ENCODE measurements around the gene PTPRA.

PTPRA gene

GRCh38 chr20:3032624-3033023, 159.3 kb downstream of the PTPRA start:
- Histone ChIP-seq H3K18ac (ENCODE audit: low read length) (no peak overlapping the region), H3K36me3 (replicated peaks in 1 of 2; ENCODE audit: control insufficient read depth in 2 of 2, insufficient read depth in 2 of 2, low read length in 2 of 2) (peaks cover 54 to 90% of the 10 kb centered on the region in 2 donors), H4K91ac (ENCODE audit: low read depth, low read length, poor library complexity) (no peak overlapping the region), H2BK5ac (ENCODE audit: low read length) (no peak overlapping the region), H2AFZ (ENCODE audit: low read length) (no peak overlapping the region), H3K4me2 (ENCODE audit: insufficient read depth, low read length, poor library complexity, severe bottlenecking) (no peak overlapping the region), H3K4ac (ENCODE audit: low read length) (no peak overlapping the region), H3K4me3 (ENCODE audit: low read length in 2 of 2) (no peak overlapping the region), H2BK12ac (ENCODE audit: low read length) (no peak overlapping the region), H2BK120ac (ENCODE audit: low read depth, low read length) (no peak overlapping the region), H3K9me3 (replicated peaks in 1 of 2; ENCODE audit: control insufficient read depth in 2 of 2, insufficient read depth in 1 of 2, low read depth in 1 of 2, low read length in 2 of 2) (peaks cover 0 to 2% of the 10 kb centered on the region in 2 donors), H3K27ac (replicated peaks; ENCODE audit: low read length) (no peak overlapping the region), H3K9ac (ENCODE audit: low read depth, low read length, poor library complexity) (no peak overlapping the region), H2BK15ac (ENCODE audit: low read length) (no peak overlapping the region), H2AK5ac (ENCODE audit: low read depth, low read length) (no peak overlapping the region), H3K27me3 (ENCODE audit: control insufficient read depth in 3 of 3, insufficient read depth in 3 of 3, low read depth in 1 of 3, low read length in 3 of 3) (no peaks in the 10 kb centered on the region), H3K79me1 (ENCODE audit: low read depth, low read length) (no peaks in the 10 kb centered on the region), H3K14ac (ENCODE audit: low read length) (no peak overlapping the region), H3K4me1 (ENCODE audit: control insufficient read depth in 2 of 2, insufficient read depth in 1 of 2, low read depth in 1 of 2, low read length in 2 of 2) (no peaks in the 10 kb centered on the region), H3K23ac (ENCODE audit: low read depth, low read length, poor library complexity) (no peak overlapping the region), H4K8ac (ENCODE audit: low read depth, low read length) (no peak overlapping the region)
- DNase-seq (ENCODE audit: low spot score): no peak
- no CpG with 5 or more reads among the region's 8 CpGs for WGBS, 2 donors (ENCODE audit: extremely low coverage in 2 of 2, insufficient read length in 2 of 2, insufficient replicate concordance in 1 of 2)

DNA sequence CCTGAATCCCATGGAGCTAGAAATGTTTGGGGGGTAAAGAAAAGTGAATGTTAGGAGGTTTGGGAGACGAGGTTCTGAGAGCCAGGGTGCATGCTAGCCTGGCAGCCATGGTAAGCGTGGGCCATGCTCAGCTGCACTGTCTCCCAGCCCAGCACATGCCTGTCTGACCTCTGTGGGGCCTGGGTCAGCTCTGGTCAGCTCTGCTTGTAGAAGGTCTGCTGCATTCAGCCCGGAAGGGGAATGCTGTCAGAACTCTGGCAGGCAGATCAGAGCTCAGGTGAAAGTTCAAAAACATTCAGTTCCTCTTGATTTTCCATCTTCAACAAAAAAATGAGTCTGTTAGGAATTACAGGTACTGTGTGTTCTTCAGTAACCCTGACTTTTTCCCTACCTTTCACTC, 164.4 kb downstream of the PTPRA start:
- H3K18ac ChIP-seq (ENCODE audit: low read length): no peak overlapping the region
- H3K9ac ChIP-seq (ENCODE audit: low read depth, low read length, poor library complexity): no peak overlapping the region
- no peak overlapping the region for H3K14ac ChIP-seq (ENCODE audit: low read length)
- no peak overlapping the region for H2BK15ac ChIP-seq (ENCODE audit: low read length)
- H2BK12ac ChIP-seq (ENCODE audit: low read length): no peak overlapping the region
- no peak overlapping the region for H4K91ac ChIP-seq (ENCODE audit: low read depth, low read length, poor library complexity)
- no peak overlapping the region for H3K4me2 ChIP-seq (ENCODE audit: insufficient read depth, low read length, poor library complexity, severe bottlenecking)
- no peak for DNase-seq (ENCODE audit: low spot score)
- peaks cover 0 to 3% of the 10 kb centered on the region in 2 donors for H3K4me1 ChIP-seq (ENCODE audit: control insufficient read depth in 2 of 2, insufficient read depth in 1 of 2, low read depth in 1 of 2, low read length in 2 of 2)
- H3K36me3 ChIP-seq (replicated peaks in 1 of 2; ENCODE audit: control insufficient read depth in 2 of 2, insufficient read depth in 2 of 2, low read length in 2 of 2): peaks cover 49 to 91% of the 10 kb centered on the region in 2 donors
- H2BK5ac ChIP-seq (ENCODE audit: low read length): no peak overlapping the region
- H4K8ac ChIP-seq (ENCODE audit: low read depth, low read length): no peak overlapping the region
- no peak overlapping the region for H2AFZ ChIP-seq (ENCODE audit: low read length)
- no peak overlapping the region for H2AK5ac ChIP-seq (ENCODE audit: low read depth, low read length)
- WGBS, 2 donors (ENCODE audit: extremely low coverage in 2 of 2, insufficient read length in 2 of 2, insufficient replicate concordance in 1 of 2): no CpG with 5 or more reads among the region's 3 CpGs
- H3K23ac ChIP-seq (ENCODE audit: low read depth, low read length, poor library complexity): no peak overlapping the region
- H3K4ac ChIP-seq (ENCODE audit: low read length): no peak overlapping the region
- H3K27ac ChIP-seq (replicated peaks; ENCODE audit: low read length): no peak overlapping the region
- no peaks in the 10 kb centered on the region for H3K27me3 ChIP-seq (ENCODE audit: control insufficient read depth in 3 of 3, insufficient read depth in 3 of 3, low read depth in 1 of 3, low read length in 3 of 3)
- no peak overlapping the region for H2BK120ac ChIP-seq (ENCODE audit: low read depth, low read length)
- no peak overlapping the region for H3K4me3 ChIP-seq (ENCODE audit: low read length in 2 of 2)
- no peaks in the 10 kb centered on the region for H3K79me1 ChIP-seq (ENCODE audit: low read depth, low read length)
- peaks cover 0 to 2% of the 10 kb centered on the region in 2 donors for H3K9me3 ChIP-seq (replicated peaks in 1 of 2; ENCODE audit: control insufficient read depth in 2 of 2, insufficient read depth in 1 of 2, low read depth in 1 of 2, low read length in 2 of 2)

DNA sequence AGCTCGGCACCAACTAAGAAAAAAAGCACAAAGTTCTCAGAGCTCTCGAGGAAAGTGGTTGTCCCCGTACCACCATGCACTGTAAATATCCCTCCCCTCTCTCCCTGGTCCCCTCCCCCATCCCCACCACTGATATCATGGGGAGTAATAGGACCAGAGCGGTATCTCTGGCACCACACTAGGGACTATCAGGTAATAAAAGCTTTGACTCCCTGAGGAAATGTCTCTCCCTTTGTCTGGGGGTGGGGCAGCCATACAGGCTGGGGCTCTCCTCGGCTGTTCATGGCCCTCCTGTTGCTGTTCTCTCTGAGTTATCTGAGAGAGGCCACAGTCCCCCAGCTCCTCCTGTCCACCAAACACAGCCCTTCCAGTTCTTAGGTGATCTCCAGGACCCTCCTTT, 165.2 kb downstream of the PTPRA start:
- Histone ChIP-seq H3K36me3 (replicated peaks in 1 of 2; ENCODE audit: control insufficient read depth in 2 of 2, insufficient read depth in 2 of 2, low read length in 2 of 2) (peaks cover 49 to 84% of the 10 kb centered on the region in 2 donors), H3K14ac (ENCODE audit: low read length) (no peak overlapping the region), H3K18ac (ENCODE audit: low read length) (no peak overlapping the region), H3K23ac (ENCODE audit: low read depth, low read length, poor library complexity) (no peak overlapping the region), H2AFZ (ENCODE audit: low read length) (no peak overlapping the region), H3K27ac (replicated peaks; ENCODE audit: low read length) (no peak overlapping the region), H2BK120ac (ENCODE audit: low read depth, low read length) (no peak overlapping the region), H2BK12ac (ENCODE audit: low read length) (no peak overlapping the region), H2AK5ac (ENCODE audit: low read depth, low read length) (no peak overlapping the region), H3K4me2 (ENCODE audit: insufficient read depth, low read length, poor library complexity, severe bottlenecking) (no peak overlapping the region), H3K4me3 (ENCODE audit: low read length in 2 of 2) (no peak overlapping the region), H3K27me3 (ENCODE audit: control insufficient read depth in 3 of 3, insufficient read depth in 3 of 3, low read depth in 1 of 3, low read length in 3 of 3) (no peaks in the 10 kb centered on the region), H3K9me3 (replicated peaks in 1 of 2; ENCODE audit: control insufficient read depth in 2 of 2, insufficient read depth in 1 of 2, low read depth in 1 of 2, low read length in 2 of 2) (peaks cover 0 to 2% of the 10 kb centered on the region in 2 donors), H4K91ac (ENCODE audit: low read depth, low read length, poor library complexity) (no peak overlapping the region), H3K4me1 (ENCODE audit: control insufficient read depth in 2 of 2, insufficient read depth in 1 of 2, low read depth in 1 of 2, low read length in 2 of 2) (peaks cover 0 to 3% of the 10 kb centered on the region in 2 donors), H2BK15ac (ENCODE audit: low read length) (no peak overlapping the region), H3K79me1 (ENCODE audit: low read depth, low read length) (no peaks in the 10 kb centered on the region), H3K4ac (ENCODE audit: low read length) (no peak overlapping the region), H4K8ac (ENCODE audit: low read depth, low read length) (no peak overlapping the region), H3K9ac (ENCODE audit: low read depth, low read length, poor library complexity) (no peak overlapping the region), H2BK5ac (ENCODE audit: low read length) (no peak overlapping the region)
- no peak for DNase-seq (ENCODE audit: low spot score)
- WGBS, 2 donors (ENCODE audit: extremely low coverage in 2 of 2, insufficient read length in 2 of 2, insufficient replicate concordance in 1 of 2): no CpG with 5 or more reads among the region's 5 CpGs

GRCh38 chr20:3039426-3039825, 166.1 kb downstream of the PTPRA start:
- no peak overlapping the region for H3K4me3 ChIP-seq (ENCODE audit: low read length in 2 of 2)
- whole genome bisulfite sequencing, 2 donors (ENCODE audit: extremely low coverage in 2 of 2, insufficient read length in 2 of 2, insufficient replicate concordance in 1 of 2): no CpG with 5 or more reads among the region's 4 CpGs

More at GRCh38 chr20:3039426-3039825, 166.1 kb downstream of the PTPRA start:
- no peak overlapping the region for H2AFZ ChIP-seq (ENCODE audit: low read length)
- H2BK5ac ChIP-seq (ENCODE audit: low read length): no peak overlapping the region
- no peak overlapping the region for H3K4me2 ChIP-seq (ENCODE audit: insufficient read depth, low read length, poor library complexity, severe bottlenecking)
- H2AK5ac ChIP-seq (ENCODE audit: low read depth, low read length): no peak overlapping the region
- H3K4me1 ChIP-seq (ENCODE audit: control insufficient read depth in 2 of 2, insufficient read depth in 1 of 2, low read depth in 1 of 2, low read length in 2 of 2): peaks cover 0 to 3% of the 10 kb centered on the region in 2 donors
- H3K27me3 ChIP-seq (ENCODE audit: control insufficient read depth in 3 of 3, insufficient read depth in 3 of 3, low read depth in 1 of 3, low read length in 3 of 3): no peaks in the 10 kb centered on the region
- no peak overlapping the region for H4K91ac ChIP-seq (ENCODE audit: low read depth, low read length, poor library complexity)
- H3K18ac ChIP-seq (ENCODE audit: low read length): no peak overlapping the region
- H3K23ac ChIP-seq (ENCODE audit: low read depth, low read length, poor library complexity): no peak overlapping the region
- H2BK12ac ChIP-seq (ENCODE audit: low read length): no peak overlapping the region
- no peak overlapping the region for H3K27ac ChIP-seq (replicated peaks; ENCODE audit: low read length)
- H3K14ac ChIP-seq (ENCODE audit: low read length): no peak overlapping the region
- no peak overlapping the region for H2BK120ac ChIP-seq (ENCODE audit: low read depth, low read length)
- H2BK15ac ChIP-seq (ENCODE audit: low read length): no peak overlapping the region
- no peaks in the 10 kb centered on the region for H3K79me1 ChIP-seq (ENCODE audit: low read depth, low read length)
- H3K9ac ChIP-seq (ENCODE audit: low read depth, low read length, poor library complexity): no peak overlapping the region
- H4K8ac ChIP-seq (ENCODE audit: low read depth, low read length): no peak overlapping the region
- peaks cover 47 to 78% of the 10 kb centered on the region in 2 donors for H3K36me3 ChIP-seq (replicated peaks in 1 of 2; ENCODE audit: control insufficient read depth in 2 of 2, insufficient read depth in 2 of 2, low read length in 2 of 2)
- no peak for DNase-seq (ENCODE audit: low spot score)
- peaks cover 0 to 2% of the 10 kb centered on the region in 2 donors for H3K9me3 ChIP-seq (replicated peaks in 1 of 2; ENCODE audit: control insufficient read depth in 2 of 2, insufficient read depth in 1 of 2, low read depth in 1 of 2, low read length in 2 of 2)
- no peak overlapping the region for H3K4ac ChIP-seq (ENCODE audit: low read length)
